Loucy (cell line): ENCODE results near the gene SMIM35.

ENCODE experiments used
- EZH2phosphoT487 ChIP-seq: fragments of 200-600 bp; IDR thresholded peaks from 2 replicates; pipeline ENCODE4 v1.6.1; 2018; ENCODE audit warnings: antibody characterized with exemption, mild to moderate bottlenecking, moderate library complexity, borderline replicate concordance
- TF ChIP-seq, protein P1 (sequence below): fragments of 200-600 bp; sonication (generic); conservative IDR thresholded peaks from 2 replicates; pipeline ENCODE4 v1.5.1; 2014; ENCODE audit warnings: mild to moderate bottlenecking, antibody characterized with exemption, low read length

DNA sequence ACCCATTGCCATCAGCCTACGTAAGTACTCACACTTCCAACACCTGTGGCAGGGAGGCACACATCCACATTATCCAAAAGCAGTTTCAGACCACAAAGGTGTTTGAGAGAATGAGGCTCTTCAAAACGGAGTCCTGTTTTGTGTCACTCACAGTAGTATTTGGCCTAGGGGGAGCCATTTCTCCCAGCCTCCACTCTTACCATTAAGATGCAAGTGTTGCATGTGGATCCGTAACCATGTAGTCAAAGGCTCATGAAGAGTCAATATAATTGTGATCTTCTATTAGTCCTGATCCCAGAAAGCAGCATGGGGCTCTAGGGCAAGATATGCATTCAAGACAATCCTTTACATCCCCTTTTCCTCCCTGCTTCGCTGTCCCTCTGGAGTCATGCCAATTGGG, 59.1 kb downstream of the SMIM35 start:
- TF ChIP-seq, protein P1, sequence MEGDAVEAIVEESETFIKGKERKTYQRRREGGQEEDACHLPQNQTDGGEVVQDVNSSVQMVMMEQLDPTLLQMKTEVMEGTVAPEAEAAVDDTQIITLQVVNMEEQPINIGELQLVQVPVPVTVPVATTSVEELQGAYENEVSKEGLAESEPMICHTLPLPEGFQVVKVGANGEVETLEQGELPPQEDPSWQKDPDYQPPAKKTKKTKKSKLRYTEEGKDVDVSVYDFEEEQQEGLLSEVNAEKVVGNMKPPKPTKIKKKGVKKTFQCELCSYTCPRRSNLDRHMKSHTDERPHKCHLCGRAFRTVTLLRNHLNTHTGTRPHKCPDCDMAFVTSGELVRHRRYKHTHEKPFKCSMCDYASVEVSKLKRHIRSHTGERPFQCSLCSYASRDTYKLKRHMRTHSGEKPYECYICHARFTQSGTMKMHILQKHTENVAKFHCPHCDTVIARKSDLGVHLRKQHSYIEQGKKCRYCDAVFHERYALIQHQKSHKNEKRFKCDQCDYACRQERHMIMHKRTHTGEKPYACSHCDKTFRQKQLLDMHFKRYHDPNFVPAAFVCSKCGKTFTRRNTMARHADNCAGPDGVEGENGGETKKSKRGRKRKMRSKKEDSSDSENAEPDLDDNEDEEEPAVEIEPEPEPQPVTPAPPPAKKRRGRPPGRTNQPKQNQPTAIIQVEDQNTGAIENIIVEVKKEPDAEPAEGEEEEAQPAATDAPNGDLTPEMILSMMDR, result peak; percentile 31; the same call in 1 of the 2 replicates
- no peak for TF ChIP-seq EZH2phosphoT487
